Mammary microvascular endothelial cell (primary cell): ENCODE data around the gene TRIM7. TPM values are rescaled to one million over a fixed set of nuclear protein-coding genes. Genes with fewer than 3 reads are reported as not detected.

Experiments
- total RNA-seq: library from RNA; depleted of rRNA; stranded (reverse); fragments of >200 nt; gene quantifications from 2 replicates; pipeline ENCODE4 v1.2.3, GENCODE V29; 2015

The TRIM7 gene
- 13.6 and 16.6 TPM in 2 replicates for total RNA-seq

GRCh38 chr5:181204826-181205760 is at the start of gene TRIM7:
Gene TRIM7, minus strand, starts transcription at chr5:181205196. Its CDS starts 86 bp downstream, at chr5:181205110.

GRCh38 chr5:181243564-181244343 is 38.8 kb upstream of the TRIM7 start, which contains the start of gene RACK1:
Gene RACK1, minus strand, starts transcription at chr5:181243906. Its CDS starts 106 bp downstream, at chr5:181243800.

GRCh38 chr5:181223058-181223728 is 18.2 kb upstream of the TRIM7 start, which contains the start of gene TRIM41:
Gene TRIM41, plus strand, starts transcription at chr5:181223281. Its CDS starts 719 bp downstream, at chr5:181224000.

GRCh38 chr5:181146927-181147636 is 57.9 kb downstream of the TRIM7 start, which contains the start of gene OR2V2:
Gene OR2V2, plus strand, starts transcription at chr5:181147586. Its CDS starts 7,357 bp downstream, at chr5:181154943.

Other genes starting within 250 kb of the TRIM7 start
- gene BTNL3, start 216.3 kb downstream of the TRIM7 start, total RNA-seq: not detected in 2 replicates
- 0.05 TPM in 1 of 2 replicates, not detected in the other for gene BTNL9, start 164.9 kb downstream of the TRIM7 start, total RNA-seq
- not detected in 2 replicates for gene OR2V1, start 74.0 kb downstream of the TRIM7 start, total RNA-seq
- gene OR2V2, start 57.6 kb downstream of the TRIM7 start, total RNA-seq: not detected in 2 replicates
- 7.2 and 8.1 TPM in 2 replicates for gene TRIM41, start 18.1 kb upstream of the TRIM7 start, total RNA-seq
- 2,174 and 2,547 TPM in 2 replicates for gene RACK1, start 38.7 kb upstream of the TRIM7 start, total RNA-seq
- gene TRIM52, start 55.9 kb upstream of the TRIM7 start, total RNA-seq: 3.6 and 5.4 TPM in 2 replicates
- gene OR4F3, start 162.1 kb upstream of the TRIM7 start, total RNA-seq: not detected in 2 replicates